GM12878 (cell line): ENCODE data around the gene GPC3. TPM values are rescaled to one million over a fixed set of nuclear protein-coding genes. Genes with fewer than 3 reads are reported as not detected.

Experiments
- ATAC-seq: fragments of 200-7000 bp; cut with Tn5 transposase; 3 replicates; pipeline ENCODE4 v1.9.1; 2020; ENCODE audit warnings: mild to moderate bottlenecking, moderate library complexity
- BruUV-seq: library from RNA; stranded (reverse); fragments of 400-500 nt; replicated peaks from 2 replicates; lab custom pipeline; 2021; lab: Mats Ljungman, UMichigan
- CTCF ChIA-PET: fragments of 300-600 bp; sonication (Branson Sonifier 250); formaldehyde crosslinking; extraction: SDS; loops from one replicate; lab custom pipeline; 2021; ENCODE audit warnings: inconsistent platforms; lab: Yijun Ruan, JAX
- POLR2A ChIA-PET: fragments of 350-600 bp; formaldehyde crosslinking; extraction: SDS; loops from one replicate; lab custom pipeline; 2021; ENCODE audit warnings: inconsistent platforms; lab: Charles Lee
- RAD21 ChIA-PET: fragments of 300-600 bp; sonication (Branson Sonifier 250); formaldehyde crosslinking; loops from one replicate; lab custom pipeline; 2023; ENCODE audit warnings: antibody characterized with exemption; ENCODE audit not compliant: unreplicated experiment; lab: Charles Lee
- SMC1A ChIA-PET: fragments of 300-600 bp; sonication (Branson Sonifier 250); formaldehyde crosslinking; loops from one replicate; lab custom pipeline; 2023; ENCODE audit not compliant: unreplicated experiment, uncharacterized antibody; lab: Charles Lee
- DNase-seq: peaks from one replicate; pipeline ENCODE4 v3.0.0-alpha.2; 2011; ENCODE audit warnings: low read depth, low spot score
- FAIRE-seq: peaks from 3 replicates; lab custom pipeline; 2011; peaks lifted over from hg19 to GRCh38; lab: Jason Lieb, UNC
- H2AFZ ChIP-seq: 2 replicates; pipeline ENCODE4 v1.6.0; 2011; ENCODE audit warnings: low read depth, low read length, control low read depth; ENCODE audit not compliant: control insufficient read depth
- H3K27ac ChIP-seq: 2 replicates; pipeline ENCODE4 v1.5.1; 2011; ENCODE audit warnings: control low read depth; ENCODE audit not compliant: control insufficient read depth, insufficient read depth
- H3K27me3 ChIP-seq, 2 experiments: replicated peaks in 1 of 2; 2 replicates each; pipeline versions ENCODE4 v1.6.0 to v1.6.1; 2011; ENCODE audit warnings: low read length in 1 of 2; ENCODE audit not compliant: control insufficient read depth in 2 of 2, insufficient read depth in 2 of 2
- H3K36me3 ChIP-seq, 2 experiments: 2 replicates each; pipeline ENCODE4 v1.5.1; 2011; ENCODE audit warnings: low read length in 1 of 2; ENCODE audit not compliant: control insufficient read depth in 2 of 2, insufficient read depth in 2 of 2
- H3K4me1 ChIP-seq: 2 replicates; pipeline ENCODE4 v1.6.1; 2011; ENCODE audit warnings: mild to moderate bottlenecking, low read length, moderate library complexity, mixed read lengths; ENCODE audit not compliant: control insufficient read depth, insufficient read depth
- H3K4me2 ChIP-seq: 2 replicates; pipeline ENCODE4 v1.6.0; 2011; ENCODE audit warnings: control low read depth; ENCODE audit not compliant: control insufficient read depth, insufficient read depth
- H3K4me3 ChIP-seq: fragments of 200-600 bp; sonication (generic); 2 replicates; pipeline ENCODE4 v1.5.1; 2016
- H3K79me2 ChIP-seq: 2 replicates; pipeline ENCODE4 v1.6.0; 2011; ENCODE audit warnings: low read length; ENCODE audit not compliant: control insufficient read depth, insufficient read depth
- H3K9ac ChIP-seq: 2 replicates; pipeline ENCODE4 v1.8.0; 2011; ENCODE audit warnings: low read length, control low read depth, mixed read lengths; ENCODE audit not compliant: control insufficient read depth, insufficient read depth
- H3K9me3 ChIP-seq: replicated peaks from 3 replicates; pipeline ENCODE4 v1.5.1; 2011; ENCODE audit warnings: mild to moderate bottlenecking, low read length; ENCODE audit not compliant: control insufficient read depth, insufficient read depth
- H4K20me1 ChIP-seq: 2 replicates; pipeline ENCODE4 v1.6.0; 2011; ENCODE audit not compliant: control insufficient read depth, insufficient read depth
- CHD4 ChIP-seq: fragments of 200-600 bp; sonication (generic); IDR thresholded peaks from 2 replicates; pipeline ENCODE4 v1.6.1; 2016; ENCODE audit warnings: mild to moderate bottlenecking
- EGR1 ChIP-seq, 2 experiments: IDR thresholded peaks; 1 replicate in 1 of 2; 2 replicates in 1 of 2; pipeline ENCODE4 v1.6.1; 2011 to 2012; ENCODE audit warnings: low read depth in 2 of 2, low read length in 2 of 2, borderline replicate concordance in 1 of 2, mild to moderate bottlenecking in 1 of 2, moderate library complexity in 1 of 2
- EZH2 ChIP-seq: IDR thresholded peaks from 2 replicates; pipeline ENCODE4 v1.6.1; 2012; ENCODE audit warnings: low read depth, mild to moderate bottlenecking, control low read depth, inconsistent platforms, low read length, borderline replicate concordance; ENCODE audit not compliant: control insufficient read depth
- GABPA ChIP-seq: IDR thresholded peaks from 2 replicates; pipeline ENCODE4 v1.6.1; 2014; ENCODE audit warnings: antibody characterized with exemption, low read depth, mild to moderate bottlenecking, inconsistent platforms
- HDAC6 ChIP-seq: fragments of 200-600 bp; sonication (generic); IDR thresholded peaks from one replicate; pipeline ENCODE4 v1.8.0; 2017; ENCODE audit warnings: antibody characterized with exemption; ENCODE audit not compliant: unreplicated experiment
- IKZF2 ChIP-seq, 2 experiments: fragments of 450-650 bp; IDR thresholded peaks; 2 replicates each; pipeline ENCODE4 v1.6.1; 2017; ENCODE audit warnings: mild to moderate bottlenecking in 2 of 2, moderate library complexity in 2 of 2
- JUNB ChIP-seq: IDR thresholded peaks from 2 replicates; pipeline ENCODE4 v1.6.1; 2016; ENCODE audit warnings: antibody characterized with exemption, mild to moderate bottlenecking
- KAT2A ChIP-seq: conservative IDR thresholded peaks from 2 replicates; pipeline ENCODE4 v1.6.1; 2011; ENCODE audit warnings: low read depth, low read length; ENCODE audit not compliant: control insufficient read depth
- PML ChIP-seq: IDR thresholded peaks from 2 replicates; pipeline ENCODE4 v1.6.1; 2012; ENCODE audit warnings: low read length, inconsistent platforms
- POLR2AphosphoS5 ChIP-seq: IDR thresholded peaks from 2 replicates; pipeline ENCODE4 v1.6.1; 2011; ENCODE audit warnings: mild to moderate bottlenecking, low read length, inconsistent platforms
- RFX5 ChIP-seq: IDR thresholded peaks from 2 replicates; pipeline ENCODE4 v1.6.1; 2011; ENCODE audit warnings: low read depth, low read length, improper control_type of control experiment
- SMAD1 ChIP-seq: fragments of 450-650 bp; IDR thresholded peaks from 2 replicates; pipeline ENCODE4 v1.6.1; 2018; ENCODE audit warnings: mild to moderate bottlenecking, low read depth; ENCODE audit not compliant: partially characterized antibody
- SP1 ChIP-seq: IDR thresholded peaks from one replicate; pipeline ENCODE4 v1.6.1; 2011; ENCODE audit warnings: low read depth, low read length
- TARDBP ChIP-seq: IDR thresholded peaks from 2 replicates; pipeline ENCODE4 v1.6.1; 2016; ENCODE audit warnings: borderline replicate concordance
- TCF3 ChIP-seq: IDR thresholded peaks from 2 replicates; pipeline ENCODE4 v1.6.1; 2012; ENCODE audit warnings: low read depth, mild to moderate bottlenecking, low read length, borderline replicate concordance; ENCODE audit not compliant: insufficient read depth
- ZNF207 ChIP-seq: fragments of 450-650 bp; IDR thresholded peaks from 2 replicates; pipeline ENCODE4 v1.6.1; 2014; ENCODE audit warnings: antibody characterized with exemption, mild to moderate bottlenecking, borderline replicate concordance
- WGBS: methylation state at CpG from one replicate; pipeline ENCODE4 v1.1.6; 2016; ENCODE audit warnings: low lambda C conversion rate; ENCODE audit not compliant: insufficient replicate concordance, insufficient coverage; ENCODE audit errors: missing lambda C conversion rate; 5-methylcytosine and 5-hydroxymethylcytosine counted together
- in situ Hi-C: fragments of 300-500 bp; cut with MboI; formaldehyde crosslinking; loops from 9 replicates; pipeline ENCODE4 v1.14.3; 2018; ENCODE audit warnings: mixed read lengths
- intact Hi-C: fragments of 100-400 bp; cut with micrococcal nuclease; formaldehyde crosslinking; loops from one replicate; pipeline ENCODE4 v1.14.2; 2022; ENCODE audit not compliant: unreplicated experiment
- polyA plus RNA-seq, 11 experiments: library from polyadenylated mRNA; depleted of rRNA in 4 of 11; unstranded in 6 of 11; stranded (reverse) in 5 of 11; fragments of >200 nt; fragmentation: Nextera tagmentation in 4 of 11; fragmentation: Illumina TruSeq in 1 of 11; extraction: Ambion mirVana in 4 of 11; extraction: Trizol in 1 of 11; gene quantifications; 1 replicate in 1 of 11; 2 replicates in 10 of 11; pipeline versions ENCODE4 v1.2.1 to v1.2.3, GENCODE V29; 2011 to 2016; ENCODE audit warnings: inconsistent platforms in 2 of 11, missing spikeins in 2 of 11, low read depth in 1 of 11
- total RNA-seq, 4 experiments: library from RNA; depleted of rRNA in 3 of 4; stranded (reverse); fragments of >200 nt in 3 of 4; fragmentation: Illumina TruSeq in 1 of 4; extraction: Trizol in 1 of 4; gene quantifications; 2 replicates each; pipeline versions ENCODE4 v1.2.1 to v1.2.3, GENCODE V29; 2013 to 2021
- TF ChIP-seq, protein P1 (sequence below): fragments of 450-650 bp; IDR thresholded peaks from 2 replicates; pipeline ENCODE4 v1.6.1; 2017; ENCODE audit warnings: mild to moderate bottlenecking, moderate library complexity

The GPC3 gene
- total and polyA plus RNA-seq, 10 of the 15 experiments (the other 5 are each of a cell fraction or from before 2014, with no cell fraction given), result 0.09 to 0.82 TPM; not detected in 8

DNA sequence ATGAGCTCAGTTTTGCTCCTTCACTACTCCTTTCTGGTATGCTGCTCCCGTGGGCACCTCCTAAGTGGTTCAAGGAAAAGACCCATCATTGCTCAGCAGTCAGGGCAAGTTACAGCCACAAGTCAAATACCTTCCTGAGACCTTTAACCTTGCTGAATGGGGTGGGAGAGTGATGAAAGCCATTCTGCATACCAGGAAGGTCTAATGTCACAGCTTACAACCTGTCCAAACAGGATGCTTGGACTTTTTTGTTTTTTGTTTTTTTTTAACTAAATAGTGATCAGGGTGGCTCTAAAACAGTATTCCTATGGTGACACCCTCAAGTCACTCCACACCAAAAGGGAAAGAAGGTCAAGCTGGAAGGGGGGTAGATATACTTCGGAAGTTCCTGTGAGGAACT, 93.1 kb downstream of the GPC3 start:
- Histone ChIP-seq H3K4me2 (no peak overlapping the region), H3K4me3 (no peak overlapping the region), H4K20me1 (no peaks in the 10 kb centered on the region), H2AFZ (no peak overlapping the region), H3K9ac (no peak overlapping the region), H3K79me2 (no peaks in the 10 kb centered on the region), H3K27ac (no peak overlapping the region), H3K9me3 (no peaks in the 10 kb centered on the region), H3K36me3 (no peaks in the 10 kb centered on the region), H3K4me1 (no peaks in the 10 kb centered on the region), H3K27me3 (no peaks in the 10 kb centered on the region)
- in situ Hi-C loops, result no loop called here
- no peak for FAIRE-seq
- ChIA-PET SMC1A (no interaction called here), RAD21 (no interaction called here), POLR2A (interaction anchor here (0.7 kb wide), 1 partner anchor 100 kb away, joined by 5 read pairs; no protein-coding TSS in a partner anchor), CTCF (no interaction called here)
- TF ChIP-seq HDAC6 (no peak), TCF3 (no peak), EGR1 (IDR thresholded peaks at IDR 0.05; ENCODE audit: borderline replicate concordance in 1 of 2, low read depth in 2 of 2, low read length in 2 of 2) (no peak)
- no peak for DNase-seq
- WGBS, result 19% methylated on average over 2 of the region's 2 CpGs
- no peak for ATAC-seq
- BruUV-seq, result no TSS peak
- intact Hi-C loops, result no loop called here

DNA sequence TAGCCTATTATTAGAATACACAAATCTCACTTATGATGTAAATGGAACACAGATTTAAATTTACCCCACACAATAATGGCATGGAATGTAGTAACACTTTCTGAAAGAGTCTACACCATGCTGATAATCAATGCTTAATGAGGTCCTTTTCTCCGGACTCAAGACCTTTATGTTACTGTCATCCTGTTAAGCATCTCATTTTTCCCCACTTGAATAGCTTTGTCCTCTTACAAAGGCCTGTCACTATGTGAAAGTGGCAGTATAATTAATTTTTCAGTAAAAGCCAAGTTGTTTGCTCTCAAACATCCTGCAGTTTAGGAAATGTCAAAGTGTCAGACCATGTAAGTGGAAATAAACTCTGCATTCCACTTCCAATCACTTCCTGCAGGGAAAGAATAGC, 96.4 kb downstream of the GPC3 start:
- intact Hi-C loops, result no loop called here
- Histone ChIP-seq H3K4me2 (no peak overlapping the region), H4K20me1 (no peaks in the 10 kb centered on the region), H3K36me3 (no peaks in the 10 kb centered on the region), H3K4me1 (no peaks in the 10 kb centered on the region), H3K27ac (no peak overlapping the region), H3K9me3 (no peaks in the 10 kb centered on the region), H3K9ac (no peak overlapping the region), H3K4me3 (no peak overlapping the region), H2AFZ (no peak overlapping the region), H3K79me2 (no peaks in the 10 kb centered on the region), H3K27me3 (no peaks in the 10 kb centered on the region)
- ChIA-PET CTCF (no interaction called here), SMC1A (no interaction called here), POLR2A (no interaction called here), RAD21 (no interaction called here)
- no peak for ATAC-seq
- DNase-seq, result no peak
- FAIRE-seq, result no peak
- in situ Hi-C loops, result no loop called here
- WGBS, result 53% methylated on average over 1 of the region's 1 CpG
- BruUV-seq, result no TSS peak
- TF ChIP-seq SP1 (no peak), IKZF2 (IDR thresholded peaks at IDR 0.05) (no peak), CHD4 (no peak), EZH2 (no peak), ZNF207 (no peak), KAT2A (no peak), TARDBP (no peak), POLR2AphosphoS5 (no peak), JUNB (no peak), PML (no peak), SMAD1 (no peak), GABPA (no peak), RFX5 (no peak)
- TF ChIP-seq, protein P1, sequence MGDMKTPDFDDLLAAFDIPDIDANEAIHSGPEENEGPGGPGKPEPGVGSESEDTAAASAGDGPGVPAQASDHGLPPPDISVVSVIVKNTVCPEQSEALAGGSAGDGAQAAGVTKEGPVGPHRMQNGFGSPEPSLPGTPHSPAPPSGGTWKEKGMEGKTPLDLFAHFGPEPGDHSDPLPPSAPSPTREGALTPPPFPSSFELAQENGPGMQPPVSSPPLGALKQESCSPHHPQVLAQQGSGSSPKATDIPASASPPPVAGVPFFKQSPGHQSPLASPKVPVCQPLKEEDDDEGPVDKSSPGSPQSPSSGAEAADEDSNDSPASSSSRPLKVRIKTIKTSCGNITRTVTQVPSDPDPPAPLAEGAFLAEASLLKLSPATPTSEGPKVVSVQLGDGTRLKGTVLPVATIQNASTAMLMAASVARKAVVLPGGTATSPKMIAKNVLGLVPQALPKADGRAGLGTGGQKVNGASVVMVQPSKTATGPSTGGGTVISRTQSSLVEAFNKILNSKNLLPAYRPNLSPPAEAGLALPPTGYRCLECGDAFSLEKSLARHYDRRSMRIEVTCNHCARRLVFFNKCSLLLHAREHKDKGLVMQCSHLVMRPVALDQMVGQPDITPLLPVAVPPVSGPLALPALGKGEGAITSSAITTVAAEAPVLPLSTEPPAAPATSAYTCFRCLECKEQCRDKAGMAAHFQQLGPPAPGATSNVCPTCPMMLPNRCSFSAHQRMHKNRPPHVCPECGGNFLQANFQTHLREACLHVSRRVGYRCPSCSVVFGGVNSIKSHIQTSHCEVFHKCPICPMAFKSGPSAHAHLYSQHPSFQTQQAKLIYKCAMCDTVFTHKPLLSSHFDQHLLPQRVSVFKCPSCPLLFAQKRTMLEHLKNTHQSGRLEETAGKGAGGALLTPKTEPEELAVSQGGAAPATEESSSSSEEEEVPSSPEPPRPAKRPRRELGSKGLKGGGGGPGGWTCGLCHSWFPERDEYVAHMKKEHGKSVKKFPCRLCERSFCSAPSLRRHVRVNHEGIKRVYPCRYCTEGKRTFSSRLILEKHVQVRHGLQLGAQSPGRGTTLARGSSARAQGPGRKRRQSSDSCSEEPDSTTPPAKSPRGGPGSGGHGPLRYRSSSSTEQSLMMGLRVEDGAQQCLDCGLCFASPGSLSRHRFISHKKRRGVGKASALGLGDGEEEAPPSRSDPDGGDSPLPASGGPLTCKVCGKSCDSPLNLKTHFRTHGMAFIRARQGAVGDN, result no peak
